ENCODE data around the gene PFKM. TPM values are rescaled to one million over a fixed set of nuclear protein-coding genes. Genes with fewer than 3 reads are reported as not detected.

Gene PFKM
- total RNA-seq = 10 to 100 TPM; 16.8 TPM

DNA sequence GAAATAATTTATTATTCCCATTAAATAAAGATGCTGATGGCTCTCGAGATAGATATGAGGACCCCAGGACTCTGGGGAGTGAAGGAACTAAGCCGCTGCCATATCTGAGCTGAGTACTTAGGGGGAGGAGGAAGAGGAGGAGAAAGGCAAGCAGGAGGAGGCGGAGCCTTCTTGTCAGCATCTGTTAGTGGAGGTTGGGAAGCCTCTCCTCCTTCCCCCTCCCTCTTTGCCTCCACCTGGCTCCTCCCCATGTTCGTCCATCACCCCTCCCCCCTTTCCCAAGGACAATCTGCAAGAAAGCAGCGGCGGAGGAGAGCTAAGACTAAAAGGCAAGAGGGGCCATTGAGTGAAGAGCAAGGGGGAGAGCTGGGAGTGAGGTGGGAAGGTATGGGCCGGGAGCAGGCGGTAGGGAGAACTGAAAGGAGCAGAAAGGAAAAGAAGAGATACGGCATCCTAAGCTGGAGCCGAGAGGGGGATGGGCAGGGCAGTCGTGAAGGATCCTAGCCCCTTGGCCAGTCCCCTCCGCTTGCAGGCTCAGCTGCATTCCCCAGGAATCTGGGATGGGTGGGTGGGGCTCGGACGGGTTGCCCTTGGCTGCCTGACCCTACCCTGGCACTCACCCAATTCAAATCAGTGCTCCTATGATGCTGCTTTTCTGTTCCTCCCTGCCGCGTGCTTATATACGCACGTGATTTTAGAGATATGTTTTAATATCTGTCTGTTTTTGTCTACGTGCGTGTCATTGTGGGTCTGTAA, at the start of gene PFKM:
Gene PFKM (plus strand): TSS at position 287 of the 756 bp plus-strand sequence. CDS start 3,411 bp downstream, outside the sequence.
- Mint-ChIP-seq H3K4me1 (peaks cover 21% of the 10 kb centered on the region), H3K9me3 (no peaks in the 10 kb centered on the region), H3K27ac (peak within 1 kb of the TSS; percentile 33), H3K27me3 (peaks cover 20% of the 10 kb centered on the region), H3K4me3 (peak within 1 kb of the TSS; percentile 96), H3K36me3 (ENCODE audit: low read depth) (peaks cover 7% of the 10 kb centered on the region)
- ChIA-PET POLR2A (interaction anchor here (0.8 to 5.2 kb wide), 6 partner anchors 13 to 79 kb away, joined by 3 to 45 read pairs (median 4); partner anchors contain the start of genes ASB8 and SENP1), CTCF (interaction anchor here (0.6 to 2.2 kb wide), 3 partner anchors 12 to 499 kb away, joined by 3 to 12 read pairs (median 3); no protein-coding TSS in a partner anchor)
- DNase-seq = peak; percentile 78

- H3K27me3 Mint-ChIP-seq = no peaks in the 10 kb centered on the region
- H3K36me3 Mint-ChIP-seq (ENCODE audit: low read depth) = peaks cover 65% of the 10 kb centered on the region
- DNase-seq = no peak
- H3K4me1 Mint-ChIP-seq = no peaks in the 10 kb centered on the region
- no peaks in the 10 kb centered on the region for H3K9me3 Mint-ChIP-seq
- POLR2A ChIA-PET = no interaction called here
- H3K4me3 Mint-ChIP-seq = no peak overlapping the region
- CTCF ChIA-PET = no interaction called here
- no peak overlapping the region for H3K27ac Mint-ChIP-seq
Measured at GRCh38 chr12:48070033-48070432, 49.1 kb upstream of the PFKM start.

- no peak for DNase-seq
- Mint-ChIP-seq H3K9me3 (no peaks in the 10 kb centered on the region), H3K4me1 (no peaks in the 10 kb centered on the region), H3K27me3 (no peaks in the 10 kb centered on the region), H3K36me3 (ENCODE audit: low read depth) (peaks cover 63% of the 10 kb centered on the region), H3K4me3 (no peak overlapping the region), H3K27ac (no peak overlapping the region)
- POLR2A ChIA-PET = no interaction called here
- CTCF ChIA-PET = no interaction called here
Measured at GRCh38 chr12:48070731-48071130, 48.4 kb upstream of the PFKM start.

DNA sequence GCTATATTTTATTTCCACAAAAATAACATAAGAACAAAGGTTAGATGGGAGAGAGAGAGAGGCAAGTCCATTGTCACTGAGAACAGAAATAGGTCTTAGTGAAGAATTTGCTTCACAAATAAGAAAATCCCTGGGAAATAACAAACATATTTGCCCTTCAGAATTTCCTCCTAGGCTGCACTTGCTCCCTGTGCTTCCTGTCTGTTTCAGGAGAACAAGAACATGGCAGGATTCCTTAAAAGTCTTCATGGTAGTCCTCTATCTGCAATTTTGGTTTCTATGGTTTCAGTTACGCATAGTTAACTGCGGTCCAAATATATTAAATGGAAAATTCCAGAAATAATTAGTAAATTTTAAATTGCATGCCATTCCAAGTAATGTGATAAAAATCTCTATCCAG, 47.4 kb upstream of the PFKM start:
- Mint-ChIP-seq H3K4me1 (no peaks in the 10 kb centered on the region), H3K27me3 (no peaks in the 10 kb centered on the region), H3K9me3 (no peaks in the 10 kb centered on the region), H3K4me3 (no peak overlapping the region), H3K27ac (no peak overlapping the region), H3K36me3 (ENCODE audit: low read depth) (peaks cover 61% of the 10 kb centered on the region)
- ChIA-PET POLR2A (no interaction called here), CTCF (no interaction called here)
- no peak for DNase-seq

DNA sequence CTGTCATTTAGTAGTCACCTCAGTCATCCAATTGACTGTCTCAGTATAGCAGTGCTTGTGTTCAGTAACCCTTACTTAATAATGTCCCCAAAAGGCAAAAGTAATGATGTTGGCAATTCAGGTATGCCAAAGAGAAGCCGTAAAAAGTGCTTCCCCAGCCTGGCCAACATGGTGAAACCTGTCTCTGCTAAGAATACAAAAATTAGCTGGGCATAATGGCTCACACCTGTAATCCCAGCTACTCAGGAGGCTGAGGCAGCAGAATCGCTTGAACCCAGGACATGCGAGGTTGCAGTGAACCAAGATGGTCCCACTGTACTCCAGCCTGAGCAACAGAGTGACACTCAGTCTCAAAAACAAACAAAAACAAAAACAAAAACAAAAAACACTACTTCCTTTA, 46.9 kb upstream of the PFKM start:
- CTCF ChIA-PET = no interaction called here
- Mint-ChIP-seq H3K4me1 (no peaks in the 10 kb centered on the region), H3K36me3 (ENCODE audit: low read depth) (peaks cover 61% of the 10 kb centered on the region), H3K9me3 (no peaks in the 10 kb centered on the region), H3K27me3 (no peaks in the 10 kb centered on the region), H3K4me3 (no peak overlapping the region), H3K27ac (no peak overlapping the region)
- no peak for DNase-seq
- POLR2A ChIA-PET = no interaction called here

GRCh38 chr12:48074266-48074665, 44.9 kb upstream of the PFKM start:
- no peaks in the 10 kb centered on the region for H3K4me1 Mint-ChIP-seq
- peaks cover 60% of the 10 kb centered on the region for H3K36me3 Mint-ChIP-seq (ENCODE audit: low read depth)
- H3K4me3 Mint-ChIP-seq = no peak overlapping the region
- DNase-seq = no peak
- CTCF ChIA-PET = interaction anchor here (1.1 kb wide), 1 partner anchor 10 kb away, joined by 4 read pairs; no protein-coding TSS in a partner anchor
- H3K9me3 Mint-ChIP-seq = no peaks in the 10 kb centered on the region
- POLR2A ChIA-PET = no interaction called here
- no peaks in the 10 kb centered on the region for H3K27me3 Mint-ChIP-seq
- H3K27ac Mint-ChIP-seq = no peak overlapping the region

DNA sequence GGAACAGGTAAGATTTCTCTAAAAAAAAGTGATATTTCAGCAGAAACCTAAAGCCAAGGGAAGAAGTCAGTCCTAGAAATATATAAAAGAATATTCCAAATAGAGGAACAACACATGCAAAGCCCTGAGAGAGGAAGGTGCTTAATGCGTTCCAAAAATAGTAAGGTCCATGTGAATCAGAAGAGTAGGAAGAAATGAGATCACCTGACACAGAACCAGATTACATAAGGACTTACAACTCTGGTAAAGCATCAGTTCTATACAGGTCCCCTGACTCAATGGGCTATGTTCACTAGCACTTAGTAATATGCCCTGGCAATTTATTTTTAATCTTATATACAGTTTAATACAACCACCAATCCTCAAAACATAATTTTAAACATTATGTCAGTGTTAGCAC, 43.3 kb upstream of the PFKM start:
- ChIA-PET POLR2A (no interaction called here), CTCF (no interaction called here)
- DNase-seq = no peak
- Mint-ChIP-seq H3K9me3 (no peaks in the 10 kb centered on the region), H3K27me3 (no peaks in the 10 kb centered on the region), H3K4me3 (no peak overlapping the region), H3K27ac (no peak overlapping the region), H3K4me1 (no peaks in the 10 kb centered on the region), H3K36me3 (ENCODE audit: low read depth) (peaks cover 54% of the 10 kb centered on the region)

- ChIA-PET POLR2A (interaction anchor here (0.7 to 1.4 kb wide), 2 partner anchors 10 to 1859 kb away, joined by 3 to 4 read pairs; no protein-coding TSS in a partner anchor), CTCF (interaction anchor here (0.9 kb wide), 1 partner anchor 541 kb away, joined by 3 read pairs; no protein-coding TSS in a partner anchor)
- H3K9me3 Mint-ChIP-seq = no peaks in the 10 kb centered on the region
- H3K27ac Mint-ChIP-seq = no peak overlapping the region
- no peak overlapping the region for H3K4me3 Mint-ChIP-seq
- no peaks in the 10 kb centered on the region for H3K4me1 Mint-ChIP-seq
- peaks cover 53% of the 10 kb centered on the region for H3K36me3 Mint-ChIP-seq (ENCODE audit: low read depth)
- H3K27me3 Mint-ChIP-seq = no peaks in the 10 kb centered on the region
- DNase-seq = no peak
Measured at GRCh38 chr12:48077111-48077510, 42.1 kb upstream of the PFKM start.

- no peak for DNase-seq
- Mint-ChIP-seq H3K4me3 (no peak overlapping the region), H3K9me3 (no peaks in the 10 kb centered on the region), H3K27me3 (no peaks in the 10 kb centered on the region), H3K4me1 (no peaks in the 10 kb centered on the region), H3K36me3 (ENCODE audit: low read depth) (peaks cover 58% of the 10 kb centered on the region), H3K27ac (no peak overlapping the region)
- CTCF ChIA-PET = no interaction called here
- POLR2A ChIA-PET = interaction anchor here (0.7 kb wide), 1 partner anchor 26 kb away, joined by 3 read pairs; no protein-coding TSS in a partner anchor
Measured at GRCh38 chr12:48078901-48079300, 40.3 kb upstream of the PFKM start.

GRCh38 chr12:48080285-48080684, 38.9 kb upstream of the PFKM start:
- peaks cover 60% of the 10 kb centered on the region for H3K36me3 Mint-ChIP-seq (ENCODE audit: low read depth)
- no peaks in the 10 kb centered on the region for H3K27me3 Mint-ChIP-seq
- no peak overlapping the region for H3K4me3 Mint-ChIP-seq
- H3K27ac Mint-ChIP-seq = no peak overlapping the region
- H3K4me1 Mint-ChIP-seq = no peaks in the 10 kb centered on the region
- DNase-seq = no peak
- CTCF ChIA-PET = no interaction called here
- no peaks in the 10 kb centered on the region for H3K9me3 Mint-ChIP-seq
- POLR2A ChIA-PET = no interaction called here

- Mint-ChIP-seq H3K4me1 (no peaks in the 10 kb centered on the region), H3K27ac (no peak overlapping the region), H3K27me3 (no peaks in the 10 kb centered on the region), H3K4me3 (no peak overlapping the region), H3K36me3 (ENCODE audit: low read depth) (peaks cover 57% of the 10 kb centered on the region), H3K9me3 (no peaks in the 10 kb centered on the region)
- DNase-seq = no peak
- CTCF ChIA-PET = interaction anchor here (0.7 to 1.2 kb wide), 3 partner anchors 21 to 537 kb away, joined by 3 to 4 read pairs (median 4); no protein-coding TSS in a partner anchor
- POLR2A ChIA-PET = no interaction called here
Measured at GRCh38 chr12:48080821-48081220, 38.3 kb upstream of the PFKM start.

- ChIA-PET POLR2A (interaction anchor here (2.1 kb wide), 1 partner anchor 8 kb away, joined by 7 read pairs; no protein-coding TSS in a partner anchor), CTCF (interaction anchor here (0.7 to 3.4 kb wide), 10 partner anchors 9 to 1269 kb away, joined by 3 to 12 read pairs (median 3); partner anchors contain the start of gene ASB8)
- Mint-ChIP-seq H3K4me1 (no peaks in the 10 kb centered on the region), H3K4me3 (no peak overlapping the region), H3K9me3 (no peaks in the 10 kb centered on the region), H3K36me3 (ENCODE audit: low read depth) (peaks cover 54% of the 10 kb centered on the region), H3K27me3 (no peaks in the 10 kb centered on the region), H3K27ac (no peak overlapping the region)
- no peak for DNase-seq
Measured at GRCh38 chr12:48084066-48084465, 35.1 kb upstream of the PFKM start.

GRCh38 chr12:48084841-48085460, 34.2 kb upstream of the PFKM start:
- POLR2A ChIA-PET = no interaction called here
- no peak for DNase-seq
- CTCF ChIA-PET = interaction anchor here (0.7 to 3.4 kb wide), 8 partner anchors 8 to 1270 kb away, joined by 3 to 12 read pairs (median 4); partner anchors contain the start of gene ASB8
- Mint-ChIP-seq H3K27ac (no peak overlapping the region), H3K4me1 (no peaks in the 10 kb centered on the region), H3K4me3 (no peak overlapping the region), H3K36me3 (ENCODE audit: low read depth) (peaks cover 56% of the 10 kb centered on the region), H3K9me3 (no peaks in the 10 kb centered on the region), H3K27me3 (no peaks in the 10 kb centered on the region)
